ENCODE results near the gene SCARF2. TPM values are rescaled to one million over a fixed set of nuclear protein-coding genes. Genes with fewer than 3 reads are reported as not detected.
"Not testable (repeated sequence)": the region's sequence is repeated elsewhere in the genome, so short reads cannot be mapped to it uniquely, and the experiment has no call there.

SCARF2 gene
- total RNA-seq, 1 donor from 2014 or later = 3.4 TPM

DNA sequence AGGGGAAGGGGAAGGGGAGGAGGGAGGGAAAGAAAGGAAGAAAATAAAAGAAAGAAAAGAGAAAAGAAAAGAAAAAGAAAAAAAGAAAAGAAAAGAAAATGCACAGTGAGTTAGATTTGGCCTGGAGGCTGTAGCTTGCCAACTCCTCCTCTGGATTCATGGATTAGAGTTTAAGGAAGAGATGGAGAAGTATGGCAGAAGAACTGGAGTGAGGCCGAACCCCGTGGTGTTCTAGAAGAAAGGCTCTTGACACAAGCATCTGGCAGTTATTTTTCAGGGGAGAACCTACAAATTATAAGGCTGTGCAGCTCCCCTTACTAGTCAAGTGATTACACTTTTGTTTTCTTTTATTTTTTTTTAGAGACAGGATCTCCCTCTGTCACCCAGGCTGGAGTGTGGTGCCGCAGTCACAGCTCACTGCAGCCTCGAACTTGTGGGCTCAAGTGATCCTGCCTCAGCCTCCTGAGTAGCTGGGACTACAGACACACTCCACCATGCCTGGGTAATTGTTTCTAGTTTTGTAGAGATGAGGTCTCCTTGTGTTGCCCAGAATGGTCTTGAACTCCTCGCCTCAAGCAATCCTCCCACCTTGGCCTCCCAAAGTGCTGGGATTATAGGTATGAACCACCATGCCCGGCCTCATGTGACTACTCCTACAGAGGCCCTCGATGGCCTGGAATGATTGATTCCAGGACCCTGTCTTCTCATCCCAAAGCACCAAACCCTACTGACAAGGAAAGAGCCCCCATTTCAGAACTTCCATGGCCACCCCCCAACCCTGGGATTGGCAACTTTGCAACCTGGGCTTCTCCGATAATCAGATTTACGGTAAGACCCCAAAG lies 24.2 kb downstream of the SCARF2 start:
- H3K4me1 Mint-ChIP-seq (ENCODE audit: low read depth, unreplicated experiment) = peaks cover 5% of the 10 kb centered on the region
- H3K9me3 Mint-ChIP-seq (ENCODE audit: unreplicated experiment) = no peaks in the 10 kb centered on the region
- DNase-seq = no peak
- H3K36me3 Mint-ChIP-seq (ENCODE audit: unreplicated experiment) = no peaks in the 10 kb centered on the region
- no peak overlapping the region for H3K4me3 Mint-ChIP-seq (ENCODE audit: unreplicated experiment)
- TF ChIP-seq, protein P1, sequence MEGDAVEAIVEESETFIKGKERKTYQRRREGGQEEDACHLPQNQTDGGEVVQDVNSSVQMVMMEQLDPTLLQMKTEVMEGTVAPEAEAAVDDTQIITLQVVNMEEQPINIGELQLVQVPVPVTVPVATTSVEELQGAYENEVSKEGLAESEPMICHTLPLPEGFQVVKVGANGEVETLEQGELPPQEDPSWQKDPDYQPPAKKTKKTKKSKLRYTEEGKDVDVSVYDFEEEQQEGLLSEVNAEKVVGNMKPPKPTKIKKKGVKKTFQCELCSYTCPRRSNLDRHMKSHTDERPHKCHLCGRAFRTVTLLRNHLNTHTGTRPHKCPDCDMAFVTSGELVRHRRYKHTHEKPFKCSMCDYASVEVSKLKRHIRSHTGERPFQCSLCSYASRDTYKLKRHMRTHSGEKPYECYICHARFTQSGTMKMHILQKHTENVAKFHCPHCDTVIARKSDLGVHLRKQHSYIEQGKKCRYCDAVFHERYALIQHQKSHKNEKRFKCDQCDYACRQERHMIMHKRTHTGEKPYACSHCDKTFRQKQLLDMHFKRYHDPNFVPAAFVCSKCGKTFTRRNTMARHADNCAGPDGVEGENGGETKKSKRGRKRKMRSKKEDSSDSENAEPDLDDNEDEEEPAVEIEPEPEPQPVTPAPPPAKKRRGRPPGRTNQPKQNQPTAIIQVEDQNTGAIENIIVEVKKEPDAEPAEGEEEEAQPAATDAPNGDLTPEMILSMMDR (IDR thresholded peaks at IDR 0.05; ENCODE audit: partially characterized antibody, unreplicated experiment) = no peak
- no peak overlapping the region for H3K27ac Mint-ChIP-seq (ENCODE audit: unreplicated experiment)
- H3K27me3 Mint-ChIP-seq (ENCODE audit: unreplicated experiment) = no peaks in the 10 kb centered on the region

DNA sequence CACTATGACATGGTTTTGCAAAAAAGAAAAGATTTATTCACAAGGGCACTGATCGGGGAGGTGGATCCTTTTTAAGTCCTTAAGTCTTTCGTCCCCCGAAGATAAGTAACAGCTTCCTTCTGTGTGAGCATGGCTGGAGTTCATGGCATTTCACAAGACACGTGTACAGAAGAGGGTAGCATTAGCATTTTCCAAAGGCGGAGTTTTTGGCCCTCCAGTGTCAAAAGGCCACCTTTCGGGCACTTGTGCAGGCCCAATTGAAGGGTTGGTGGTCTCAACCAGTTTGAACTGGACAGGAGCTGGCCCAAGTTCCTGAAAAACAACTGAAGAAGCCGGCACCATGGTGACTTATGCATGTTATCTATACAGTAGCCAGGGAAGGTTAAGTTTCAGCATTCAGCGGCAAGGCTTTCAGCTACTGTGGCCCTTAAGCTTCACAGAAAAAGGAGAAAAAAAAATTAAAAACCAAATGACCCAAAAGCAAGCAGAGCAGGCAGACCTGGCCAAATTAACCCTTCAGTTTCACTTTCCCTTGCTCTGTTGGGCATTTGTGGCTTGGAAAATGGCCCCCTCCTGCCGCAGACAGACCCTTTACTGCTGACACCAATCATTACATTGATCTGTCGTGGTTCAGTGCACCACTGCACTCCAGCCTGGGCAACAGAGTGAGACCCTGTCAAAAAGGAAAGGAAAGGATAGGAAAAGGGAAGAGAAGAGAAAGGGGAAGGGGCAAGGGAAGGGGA lies 25.0 kb downstream of the SCARF2 start:
- Mint-ChIP-seq H3K27me3 (ENCODE audit: unreplicated experiment) (no peaks in the 10 kb centered on the region), H3K27ac (ENCODE audit: unreplicated experiment) (no peak overlapping the region), H3K9me3 (ENCODE audit: unreplicated experiment) (no peaks in the 10 kb centered on the region), H3K4me1 (ENCODE audit: low read depth, unreplicated experiment) (peaks cover 5% of the 10 kb centered on the region), H3K4me3 (ENCODE audit: unreplicated experiment) (no peak overlapping the region), H3K36me3 (ENCODE audit: unreplicated experiment) (no peaks in the 10 kb centered on the region)
- DNase-seq = no peak
- TF ChIP-seq, protein P1 (IDR thresholded peaks at IDR 0.05; ENCODE audit: partially characterized antibody, unreplicated experiment) = no peak

DNA sequence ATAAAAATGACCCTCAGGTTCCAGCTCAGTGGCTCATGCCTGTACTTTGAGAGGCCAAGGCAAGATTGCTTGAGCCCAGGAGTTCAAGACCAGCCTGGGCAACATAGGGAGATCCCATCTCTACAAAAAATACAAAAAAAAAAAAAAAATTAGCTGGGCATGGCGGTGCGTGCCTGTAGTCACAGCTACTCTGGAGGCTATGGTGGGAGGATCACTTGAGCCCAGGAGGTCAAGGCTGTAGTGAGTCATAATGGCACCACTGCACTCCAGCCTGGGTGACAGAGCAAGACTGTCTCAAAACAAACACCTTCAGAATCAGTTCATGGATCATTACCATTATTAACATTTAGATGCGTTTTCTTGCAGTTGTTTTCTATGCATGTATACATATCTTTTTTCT lies 28.2 kb downstream of the SCARF2 start:
- H3K27ac Mint-ChIP-seq (ENCODE audit: unreplicated experiment); H3K9me3 Mint-ChIP-seq (ENCODE audit: unreplicated experiment); DNase-seq; H3K36me3 Mint-ChIP-seq (ENCODE audit: unreplicated experiment); H3K4me3 Mint-ChIP-seq (ENCODE audit: unreplicated experiment); H3K4me1 Mint-ChIP-seq (ENCODE audit: low read depth, unreplicated experiment); H3K27me3 Mint-ChIP-seq (ENCODE audit: unreplicated experiment): not testable (repeated sequence)

DNA sequence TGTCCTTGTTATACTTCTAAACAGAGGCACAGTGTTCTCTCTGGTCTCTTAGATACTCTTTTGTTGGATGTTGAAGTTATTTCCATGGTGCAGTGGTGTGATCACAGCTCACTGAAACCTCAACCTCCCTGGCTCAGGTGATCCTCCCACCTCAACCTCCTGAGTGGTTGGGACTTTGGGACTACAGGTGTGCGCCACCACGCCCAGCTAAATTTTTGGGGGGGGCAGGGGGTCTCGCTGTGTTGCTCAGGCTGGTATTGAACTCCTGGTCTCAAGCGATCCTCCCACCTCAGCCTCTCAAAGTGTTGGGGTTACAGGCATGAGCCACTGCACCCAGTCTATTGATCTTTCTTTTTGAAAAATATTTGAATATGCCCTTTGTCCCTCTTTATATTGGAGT lies 28.7 kb downstream of the SCARF2 start:
- DNase-seq = no peak
- no peaks in the 10 kb centered on the region for H3K27me3 Mint-ChIP-seq (ENCODE audit: unreplicated experiment)
- H3K27ac Mint-ChIP-seq (ENCODE audit: unreplicated experiment) = no peak overlapping the region
- TF ChIP-seq, protein P1 (IDR thresholded peaks at IDR 0.05; ENCODE audit: partially characterized antibody, unreplicated experiment) = no peak
- no peaks in the 10 kb centered on the region for H3K36me3 Mint-ChIP-seq (ENCODE audit: unreplicated experiment)
- H3K9me3 Mint-ChIP-seq (ENCODE audit: unreplicated experiment) = peaks cover 3% of the 10 kb centered on the region
- no peak overlapping the region for H3K4me3 Mint-ChIP-seq (ENCODE audit: unreplicated experiment)
- H3K4me1 Mint-ChIP-seq (ENCODE audit: low read depth, unreplicated experiment) = peaks cover 5% of the 10 kb centered on the region

DNA sequence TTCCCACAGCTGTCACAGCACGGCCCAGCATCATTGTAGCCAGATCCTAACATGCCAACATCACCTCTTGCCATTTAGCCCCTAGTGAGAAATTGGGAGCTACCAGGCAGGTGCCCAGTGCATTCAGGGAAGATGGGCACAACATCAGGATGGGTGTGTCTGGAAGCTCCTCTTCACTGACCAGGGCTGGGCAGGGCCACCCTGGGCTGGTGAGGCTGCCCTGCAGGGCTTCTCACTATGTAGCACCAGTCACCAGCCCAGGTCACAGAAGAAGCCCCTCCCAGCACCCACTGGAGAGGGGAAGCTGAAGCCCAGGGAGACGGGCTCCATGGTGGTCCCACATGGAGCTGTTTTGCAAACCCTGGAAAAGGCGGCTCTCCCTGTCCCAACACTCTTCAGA lies 29.8 kb downstream of the SCARF2 start:
- H3K27ac Mint-ChIP-seq (ENCODE audit: unreplicated experiment) = no peak overlapping the region
- H3K36me3 Mint-ChIP-seq (ENCODE audit: unreplicated experiment) = peaks cover 6% of the 10 kb centered on the region
- peaks cover 5% of the 10 kb centered on the region for H3K4me1 Mint-ChIP-seq (ENCODE audit: low read depth, unreplicated experiment)
- no peak overlapping the region for H3K4me3 Mint-ChIP-seq (ENCODE audit: unreplicated experiment)
- TF ChIP-seq, protein P1 (IDR thresholded peaks at IDR 0.05; ENCODE audit: partially characterized antibody, unreplicated experiment) = no peak
- H3K27me3 Mint-ChIP-seq (ENCODE audit: unreplicated experiment) = no peaks in the 10 kb centered on the region
- peaks cover 3% of the 10 kb centered on the region for H3K9me3 Mint-ChIP-seq (ENCODE audit: unreplicated experiment)
- DNase-seq = no peak

Data from glutamatergic neuron (in vitro differentiated cells).